HS-5 (cell line): Measurements from ENCODE around the gene DOP1B.

ENCODE experiments used
- DNase-seq: peaks from one replicate; pipeline ENCODE4 v3.0.0-alpha.2; 2012; ENCODE audit warnings: low read depth

Gene DOP1B

GRCh38 chr21:36205962-36206361, 49.3 kb downstream of the DOP1B start:
- DNase-seq, result no peak
